RWPE2 (cell line): ENCODE results near the gene PRRC2A.

Experiments
- ATAC-seq: fragments of 200-7000 bp; cut with Tn5 transposase; 3 replicates; pipeline ENCODE4 v1.9.1; 2021; ENCODE audit warnings: low read depth
- DNase-seq: peaks from one replicate; pipeline ENCODE4 v3.0.0-alpha.2; 2020; ENCODE audit warnings: low spot score
- H3K27ac ChIP-seq: fragments of 450-650 bp; 2 replicates; pipeline ENCODE4 v1.5.1; 2017; ENCODE audit warnings: mild to moderate bottlenecking; ENCODE audit not compliant: poor library complexity, severe bottlenecking
- H3K27me3 ChIP-seq: fragments of 250-450 bp; sonication (Bioruptor Pico); 2 replicates; pipeline ENCODE4 v1.5.1; 2021; ENCODE audit warnings: mild to moderate bottlenecking, moderate library complexity; ENCODE audit not compliant: insufficient read depth, poor library complexity, severe bottlenecking
- H3K36me3 ChIP-seq: fragments of 250-450 bp; sonication (Bioruptor Pico); 2 replicates; pipeline ENCODE4 v1.5.1; 2020; ENCODE audit warnings: low read depth, mild to moderate bottlenecking, moderate library complexity
- H3K4me1 ChIP-seq: fragments of 250-450 bp; sonication (Bioruptor Pico); 2 replicates; pipeline ENCODE4 v1.5.1; 2021; ENCODE audit warnings: mild to moderate bottlenecking, moderate library complexity; ENCODE audit not compliant: insufficient read depth, poor library complexity, severe bottlenecking
- H3K4me3 ChIP-seq: fragments of 250-450 bp; sonication (Bioruptor Pico); 2 replicates; pipeline ENCODE4 v1.5.1; 2021; ENCODE audit warnings: mild to moderate bottlenecking, moderate library complexity; ENCODE audit not compliant: severe bottlenecking
- H3K9me3 ChIP-seq: fragments of 250-450 bp; sonication (Bioruptor Pico); 2 replicates; pipeline ENCODE4 v1.5.1; 2021; ENCODE audit warnings: mild to moderate bottlenecking, moderate library complexity; ENCODE audit not compliant: severe bottlenecking
- TF ChIP-seq, protein P1 (sequence below): fragments of 450-650 bp; IDR thresholded peaks from one replicate; pipeline ENCODE4 v1.5.1; 2017; ENCODE audit warnings: mild to moderate bottlenecking, moderate library complexity; ENCODE audit not compliant: poor library complexity, severe bottlenecking

Gene PRRC2A

DNA sequence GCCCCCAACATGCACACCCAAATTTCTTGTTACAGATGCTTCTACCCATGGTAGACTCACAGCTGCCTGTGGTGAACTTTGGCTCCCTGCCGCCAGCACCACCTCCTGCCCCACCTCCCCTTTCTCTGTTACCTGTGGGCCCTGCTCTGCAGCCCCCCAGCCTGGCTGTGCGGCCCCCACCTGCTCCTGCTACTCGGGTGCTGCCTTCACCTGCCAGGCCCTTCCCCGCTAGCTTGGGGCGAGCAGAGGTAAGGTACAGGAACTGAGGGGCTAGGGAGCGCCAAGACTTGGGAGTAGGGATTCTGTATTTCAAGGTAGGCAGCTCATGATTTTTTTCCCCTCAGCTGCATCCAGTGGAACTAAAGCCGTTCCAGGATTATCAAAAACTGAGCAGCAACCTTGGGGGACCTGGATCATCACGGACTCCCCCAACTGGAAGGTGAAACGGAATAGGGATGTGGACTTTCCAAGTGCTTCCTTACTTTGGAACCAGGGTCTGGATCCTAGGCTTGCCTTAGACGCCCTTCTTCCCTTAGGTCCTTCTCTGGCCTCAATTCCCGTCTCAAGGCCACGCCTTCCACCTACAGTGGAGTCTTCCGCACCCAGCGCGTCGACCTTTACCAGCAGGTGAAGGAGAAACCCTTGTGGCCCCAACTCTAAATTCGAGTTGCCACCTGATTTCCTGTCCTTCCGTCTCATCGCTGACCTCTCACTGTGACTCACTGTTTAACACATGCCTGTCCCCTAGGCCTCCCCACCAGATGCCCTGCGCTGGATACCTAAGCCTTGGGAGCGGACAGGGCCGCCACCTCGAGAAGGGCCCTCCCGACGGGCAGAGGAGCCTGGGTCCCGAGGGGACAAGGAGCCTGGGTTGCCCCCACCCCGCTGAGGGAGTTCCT is 16.4 kb downstream of the PRRC2A start:
- no peak for ATAC-seq
- TF ChIP-seq, protein P1, sequence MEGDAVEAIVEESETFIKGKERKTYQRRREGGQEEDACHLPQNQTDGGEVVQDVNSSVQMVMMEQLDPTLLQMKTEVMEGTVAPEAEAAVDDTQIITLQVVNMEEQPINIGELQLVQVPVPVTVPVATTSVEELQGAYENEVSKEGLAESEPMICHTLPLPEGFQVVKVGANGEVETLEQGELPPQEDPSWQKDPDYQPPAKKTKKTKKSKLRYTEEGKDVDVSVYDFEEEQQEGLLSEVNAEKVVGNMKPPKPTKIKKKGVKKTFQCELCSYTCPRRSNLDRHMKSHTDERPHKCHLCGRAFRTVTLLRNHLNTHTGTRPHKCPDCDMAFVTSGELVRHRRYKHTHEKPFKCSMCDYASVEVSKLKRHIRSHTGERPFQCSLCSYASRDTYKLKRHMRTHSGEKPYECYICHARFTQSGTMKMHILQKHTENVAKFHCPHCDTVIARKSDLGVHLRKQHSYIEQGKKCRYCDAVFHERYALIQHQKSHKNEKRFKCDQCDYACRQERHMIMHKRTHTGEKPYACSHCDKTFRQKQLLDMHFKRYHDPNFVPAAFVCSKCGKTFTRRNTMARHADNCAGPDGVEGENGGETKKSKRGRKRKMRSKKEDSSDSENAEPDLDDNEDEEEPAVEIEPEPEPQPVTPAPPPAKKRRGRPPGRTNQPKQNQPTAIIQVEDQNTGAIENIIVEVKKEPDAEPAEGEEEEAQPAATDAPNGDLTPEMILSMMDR = no peak
- Histone ChIP-seq H3K4me1 (no peaks in the 10 kb centered on the region), H3K27ac (no peak overlapping the region), H3K27me3 (no peaks in the 10 kb centered on the region), H3K4me3 (no peak overlapping the region), H3K9me3 (no peaks in the 10 kb centered on the region), H3K36me3 (peaks cover 97% of the 10 kb centered on the region)
- DNase-seq = no peak

DNA sequence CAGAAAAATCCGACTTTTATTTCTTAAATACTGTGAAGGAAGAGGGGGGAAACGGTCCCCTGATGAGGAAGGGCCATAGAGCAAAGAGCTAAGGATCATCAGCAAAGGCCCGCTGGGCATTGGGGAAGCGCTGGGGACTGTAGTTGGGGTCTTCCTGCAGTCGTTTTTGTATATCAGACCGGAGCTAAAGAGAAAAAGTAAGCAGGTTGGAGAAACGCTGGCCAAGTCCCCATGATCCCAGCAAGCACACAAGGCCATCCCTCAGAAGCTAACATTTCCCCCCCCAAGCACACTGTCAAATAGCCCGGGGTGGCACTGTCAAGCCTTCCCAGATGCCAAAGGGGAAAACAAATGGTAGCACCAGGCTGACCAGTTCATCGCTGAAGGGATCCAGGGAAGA is 18.5 kb downstream of the PRRC2A start:
- no peak overlapping the region for H3K27ac ChIP-seq
- no peaks in the 10 kb centered on the region for H3K4me1 ChIP-seq
- TF ChIP-seq, protein P1 = no peak
- no peaks in the 10 kb centered on the region for H3K27me3 ChIP-seq
- ATAC-seq (peak; percentile 12; the same call in 2 of the 3 replicates), DNase-seq (no peak)
- no peak overlapping the region for H3K4me3 ChIP-seq
- peaks cover 87% of the 10 kb centered on the region for H3K36me3 ChIP-seq
- no peaks in the 10 kb centered on the region for H3K9me3 ChIP-seq

- peak; percentile 23; the same call in 2 of the 3 replicates for ATAC-seq
- peaks cover 87% of the 10 kb centered on the region for H3K36me3 ChIP-seq
- H3K4me3 ChIP-seq = no peak overlapping the region
- no peaks in the 10 kb centered on the region for H3K27me3 ChIP-seq
- DNase-seq = no peak
- no peaks in the 10 kb centered on the region for H3K9me3 ChIP-seq
- H3K27ac ChIP-seq = no peak overlapping the region
- TF ChIP-seq, protein P1 = no peak
- no peaks in the 10 kb centered on the region for H3K4me1 ChIP-seq
Observed at GRCh38 chr6:31639449-31639861, 18.9 kb downstream of the PRRC2A start.

DNA sequence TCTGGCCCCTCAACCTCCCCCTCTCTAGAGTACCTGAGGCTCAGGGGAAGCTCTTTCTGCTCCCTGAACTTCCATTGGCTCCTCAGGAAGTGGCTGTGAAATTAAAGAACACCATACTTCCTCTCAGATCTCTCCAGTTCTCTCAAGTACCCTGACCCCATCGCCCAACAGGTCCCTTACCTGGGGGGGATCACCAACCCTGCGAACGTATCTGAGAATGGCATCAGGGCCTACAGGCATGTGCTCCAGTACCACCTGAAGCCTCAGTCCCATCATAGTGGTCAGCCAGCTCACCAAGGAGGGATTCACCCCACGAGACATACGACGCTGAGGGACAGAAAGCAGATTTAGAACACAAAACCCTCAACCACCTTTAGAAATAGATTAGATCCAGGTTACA is 20.1 kb downstream of the PRRC2A start:
- no peaks in the 10 kb centered on the region for H3K4me1 ChIP-seq
- TF ChIP-seq, protein P1 = no peak
- no peak overlapping the region for H3K4me3 ChIP-seq
- H3K9me3 ChIP-seq = no peaks in the 10 kb centered on the region
- DNase-seq = no peak
- no peak overlapping the region for H3K27ac ChIP-seq
- ATAC-seq = no peak
- H3K27me3 ChIP-seq = no peaks in the 10 kb centered on the region
- H3K36me3 ChIP-seq = peaks cover 87% of the 10 kb centered on the region

DNA sequence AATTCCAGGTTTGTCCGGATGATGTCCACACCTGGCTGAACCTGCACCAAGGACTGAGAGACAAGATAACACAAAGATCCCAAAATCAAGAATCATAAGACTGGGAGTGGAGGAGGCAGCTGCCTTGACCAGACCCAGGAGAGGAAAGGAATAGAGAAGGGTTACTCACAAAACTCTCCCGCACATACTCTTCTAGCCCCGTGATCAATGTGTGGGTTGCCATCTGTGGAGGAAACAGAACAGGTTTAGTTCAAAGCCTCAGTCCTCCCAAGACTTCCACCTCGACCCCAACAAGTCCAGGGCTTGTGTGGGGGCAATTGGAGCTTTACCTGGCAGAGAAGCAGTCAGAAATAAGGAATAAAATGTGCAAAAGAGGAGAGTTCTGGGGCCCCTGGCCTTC is 20.9 kb downstream of the PRRC2A start:
- H3K27me3 ChIP-seq = no peaks in the 10 kb centered on the region
- ATAC-seq (no peak), DNase-seq (no peak)
- no peaks in the 10 kb centered on the region for H3K4me1 ChIP-seq
- TF ChIP-seq, protein P1 = no peak
- H3K27ac ChIP-seq = no peak overlapping the region
- H3K4me3 ChIP-seq = no peak overlapping the region
- peaks cover 87% of the 10 kb centered on the region for H3K36me3 ChIP-seq
- H3K9me3 ChIP-seq = no peaks in the 10 kb centered on the region
